HepG2 (cell line): ENCODE measurements around the gene TTLL11. TPM values are rescaled to one million over a fixed set of nuclear protein-coding genes. Genes with fewer than 3 reads are reported as not detected.

Experiments used
- ATAC-seq: fragments of 200-7000 bp; cut with Tn5 transposase; 3 replicates; pipeline ENCODE4 v1.9.1; 2020; ENCODE audit warnings: mild to moderate bottlenecking, moderate library complexity
- BruUV-seq: library from RNA; stranded (reverse); fragments of 400-500 nt; replicated peaks from 2 replicates; lab custom pipeline; 2021; lab: Mats Ljungman, UMichigan
- CTCF ChIA-PET: fragments of 300-600 bp; formaldehyde crosslinking; extraction: SDS; loops from one replicate; lab custom pipeline; 2021; ENCODE audit warnings: low total read pairs, inconsistent platforms, low intra/inter-chr PET ratio; lab: Yijun Ruan, JAX
- POLR2A ChIA-PET: fragments of 350-600 bp; sonication (Branson Sonifier 250); formaldehyde crosslinking; loops from one replicate; lab custom pipeline; 2020; ENCODE audit warnings: antibody characterized with exemption, inconsistent platforms; lab: Yijun Ruan, JAX
- DNase-seq: peaks from one replicate; pipeline ENCODE4 v3.0.0-alpha.2; 2015; ENCODE audit warnings: low spot score
- FAIRE-seq: peaks from 3 replicates; lab custom pipeline; 2011; peaks lifted over from hg19 to GRCh38; lab: Jason Lieb, UNC
- H2AFZ ChIP-seq: one replicate; pipeline ENCODE4 v1.6.1; 2011; ENCODE audit warnings: low read length, inconsistent platforms
- H3K27ac ChIP-seq: fragments of 300-600 bp; 3 replicates; pipeline ENCODE4 v1.8.0; 2011; ENCODE audit warnings: mixed run types, mild to moderate bottlenecking, mixed read lengths, low read length, inconsistent platforms; ENCODE audit not compliant: insufficient read depth; ENCODE audit errors: extremely low read length
- H3K27me3 ChIP-seq, 2 experiments: fragments of 200-600 bp in 1 of 2; 2 replicates in 1 of 2; 3 replicates in 1 of 2; pipeline versions ENCODE4 v1.6.0 to v1.8.0; 2011; ENCODE audit warnings: low read length in 2 of 2, mild to moderate bottlenecking in 2 of 2, moderate library complexity in 2 of 2, inconsistent platforms in 1 of 2; ENCODE audit not compliant: insufficient read depth in 2 of 2, control insufficient read depth in 1 of 2
- H3K36me3 ChIP-seq, 2 experiments: fragments of 200-600 bp in 1 of 2; replicated peaks in 1 of 2; 2 replicates in 1 of 2; 3 replicates in 1 of 2; pipeline versions ENCODE4 v1.5.1 to v1.8.0; 2011; ENCODE audit warnings: low read length in 2 of 2, inconsistent platforms in 1 of 2; ENCODE audit not compliant: insufficient read depth in 2 of 2, control insufficient read depth in 1 of 2
- H3K4me1 ChIP-seq: 2 replicates; pipeline ENCODE4 v1.5.1; 2012; ENCODE audit warnings: low read length, inconsistent platforms; ENCODE audit not compliant: insufficient read depth
- H3K4me2 ChIP-seq: 2 replicates; pipeline ENCODE4 v1.6.0; 2011; ENCODE audit warnings: low read depth, low read length, inconsistent platforms
- H3K4me3 ChIP-seq, 3 experiments: fragments of 200-600 bp in 1 of 3; sonication (generic), shearing (Covaris generic) in 1 of 3; replicated peaks in 1 of 3; 2 replicates each; pipeline ENCODE4 v1.5.1; 2011 to 2016; ENCODE audit warnings: low read length in 3 of 3, inconsistent platforms in 2 of 3, low read depth in 2 of 3, mild to moderate bottlenecking in 2 of 3, control low read depth in 1 of 3, mixed read lengths in 1 of 3; ENCODE audit not compliant: insufficient read depth in 1 of 3
- H3K79me2 ChIP-seq: one replicate; pipeline ENCODE4 v1.6.1; 2011; ENCODE audit warnings: low read length, inconsistent platforms; ENCODE audit not compliant: insufficient read depth
- H3K9ac ChIP-seq: 2 replicates; pipeline ENCODE4 v1.6.0; 2011; ENCODE audit warnings: mild to moderate bottlenecking, low read depth, low read length, inconsistent platforms; ENCODE audit not compliant: insufficient read depth
- H3K9me3 ChIP-seq: 2 replicates; pipeline ENCODE4 v1.5.1; 2012; ENCODE audit warnings: mild to moderate bottlenecking, low read length
- H4K20me1 ChIP-seq: 2 replicates; pipeline ENCODE4 v1.6.0; 2011; ENCODE audit warnings: inconsistent platforms, mild to moderate bottlenecking, low read length, moderate library complexity; ENCODE audit not compliant: insufficient read depth
- AHR ChIP-seq: IDR thresholded peaks from 2 replicates; pipeline ENCODE4 v1.6.1; 2018; ENCODE audit warnings: missing genetic modification reagents, missing compliant biosample characterization
- MEF2D ChIP-seq: sonication (generic); formaldehyde crosslinking; IDR thresholded peaks from 2 replicates; pipeline ENCODE4 v1.5.1; 2020; ENCODE audit warnings: mild to moderate bottlenecking, missing genetic modification reagents
- MTF2 ChIP-seq: sonication (generic); formaldehyde crosslinking; IDR thresholded peaks from 2 replicates; pipeline ENCODE4 v1.5.0; 2020; ENCODE audit warnings: missing genetic modification reagents, borderline replicate concordance
- ONECUT2 ChIP-seq: sonication (generic); formaldehyde crosslinking; IDR thresholded peaks from 2 replicates; pipeline ENCODE4 v1.4.0; 2020; ENCODE audit warnings: missing genetic modification reagents
- PRDM15 ChIP-seq: sonication (generic); formaldehyde crosslinking; IDR thresholded peaks from 2 replicates; pipeline ENCODE4 v1.4.0; 2020; ENCODE audit warnings: missing genetic modification reagents
- SP4 ChIP-seq: sonication (generic); formaldehyde crosslinking; IDR thresholded peaks from 2 replicates; pipeline ENCODE4 v1.8.1; 2023; ENCODE audit warnings: mild to moderate bottlenecking, missing genetic modification reagents
- ZMYM4 ChIP-seq: sonication (generic); formaldehyde crosslinking; IDR thresholded peaks from 2 replicates; pipeline ENCODE4 v1.8.1; 2023; ENCODE audit warnings: mild to moderate bottlenecking, missing genetic modification reagents
- ZNF550 ChIP-seq: sonication (generic); formaldehyde crosslinking; IDR thresholded peaks from 2 replicates; pipeline ENCODE4 v1.4.0; 2020; ENCODE audit warnings: mild to moderate bottlenecking, missing genetic modification reagents, borderline replicate concordance
- WGBS: methylation state at CpG from one replicate; pipeline ENCODE4 v1.1.6; 2017; ENCODE audit warnings: low lambda C conversion rate; 5-methylcytosine and 5-hydroxymethylcytosine counted together
- in situ Hi-C: cut with HindIII; loops from 2 replicates; pipeline ENCODE4 v1.10.0; 2017; ENCODE audit warnings: low pct_unique_long_range_greater_than_20kb; ENCODE audit not compliant: extremely low pct_ligation_motif_present
- intact Hi-C: fragments of 100-400 bp; cut with micrococcal nuclease; formaldehyde crosslinking; loops from one replicate; pipeline ENCODE4 v1.10.0; 2022; ENCODE audit not compliant: unreplicated experiment
- polyA plus RNA-seq, 8 experiments: library from polyadenylated mRNA; depleted of rRNA in 3 of 8; stranded (reverse) in 7 of 8; unstranded in 1 of 8; fragments of >200 nt; fragmentation: Illumina TruSeq in 4 of 8; extraction: Trizol in 4 of 8; gene quantifications; 2 replicates each; pipeline versions ENCODE4 v1.2.1 to v1.2.3, GENCODE V29; 2011 to 2016; ENCODE audit warnings: low read depth in 4 of 8, missing spikeins in 1 of 8, mixed read lengths in 1 of 8; ENCODE audit not compliant: insufficient read depth in 1 of 8
- total RNA-seq, 5 experiments: library from RNA; depleted of rRNA; stranded (reverse); fragments of >200 nt; fragmentation: Illumina TruSeq; extraction: Trizol; gene quantifications; 2 replicates each; pipeline ENCODE4 v1.2.3, GENCODE V29; 2016; ENCODE audit warnings: low read depth in 1 of 5
- TF ChIP-seq, protein P1 (sequence below): sonication (generic); formaldehyde crosslinking; IDR thresholded peaks from 2 replicates; pipeline ENCODE4 v1.4.0; 2020; ENCODE audit warnings: missing genetic modification reagents, borderline replicate concordance
- TF ChIP-seq, protein P2 (sequence below): sonication (generic); formaldehyde crosslinking; IDR thresholded peaks from 2 replicates; pipeline ENCODE4 v1.4.0; 2020; ENCODE audit warnings: low read depth, mild to moderate bottlenecking, missing genetic modification reagents

The TTLL11 gene
- total and polyA plus RNA-seq, 2 of the 13 experiments (the other 11 are each of a cell fraction or from before 2014, with no cell fraction given): 4.5 to 5.2 TPM

- Histone ChIP-seq H3K36me3 (no peaks in the 10 kb centered on the region), H3K9me3 (0 out of 2 replicates have a peak, but pooled peaks cover 6% of the 10 kb centered on the region), H3K27ac (no peak overlapping the region), H3K4me1 (peaks cover 20% of the 10 kb centered on the region), H4K20me1 (no peaks in the 10 kb centered on the region), H3K4me2 (no peak overlapping the region), H3K79me2 (no peaks in the 10 kb centered on the region), H3K9ac (no peak overlapping the region), H2AFZ (no peak overlapping the region), H3K4me3 (no peak overlapping the region), H3K27me3 (no peaks in the 10 kb centered on the region)
- CTCF ChIA-PET: no interaction called here
- DNase-seq (no peak), ATAC-seq (no peak), FAIRE-seq (no peak)
- intact Hi-C loops (no loop called here), in situ Hi-C loops (no loop called here)
- no TSS peak for BruUV-seq
- WGBS: 48% methylated on average over 2 of the region's 2 CpGs
- no peak for TF ChIP-seq MTF2 (CRISPR knock-in tag)
- TF ChIP-seq, protein P1, sequence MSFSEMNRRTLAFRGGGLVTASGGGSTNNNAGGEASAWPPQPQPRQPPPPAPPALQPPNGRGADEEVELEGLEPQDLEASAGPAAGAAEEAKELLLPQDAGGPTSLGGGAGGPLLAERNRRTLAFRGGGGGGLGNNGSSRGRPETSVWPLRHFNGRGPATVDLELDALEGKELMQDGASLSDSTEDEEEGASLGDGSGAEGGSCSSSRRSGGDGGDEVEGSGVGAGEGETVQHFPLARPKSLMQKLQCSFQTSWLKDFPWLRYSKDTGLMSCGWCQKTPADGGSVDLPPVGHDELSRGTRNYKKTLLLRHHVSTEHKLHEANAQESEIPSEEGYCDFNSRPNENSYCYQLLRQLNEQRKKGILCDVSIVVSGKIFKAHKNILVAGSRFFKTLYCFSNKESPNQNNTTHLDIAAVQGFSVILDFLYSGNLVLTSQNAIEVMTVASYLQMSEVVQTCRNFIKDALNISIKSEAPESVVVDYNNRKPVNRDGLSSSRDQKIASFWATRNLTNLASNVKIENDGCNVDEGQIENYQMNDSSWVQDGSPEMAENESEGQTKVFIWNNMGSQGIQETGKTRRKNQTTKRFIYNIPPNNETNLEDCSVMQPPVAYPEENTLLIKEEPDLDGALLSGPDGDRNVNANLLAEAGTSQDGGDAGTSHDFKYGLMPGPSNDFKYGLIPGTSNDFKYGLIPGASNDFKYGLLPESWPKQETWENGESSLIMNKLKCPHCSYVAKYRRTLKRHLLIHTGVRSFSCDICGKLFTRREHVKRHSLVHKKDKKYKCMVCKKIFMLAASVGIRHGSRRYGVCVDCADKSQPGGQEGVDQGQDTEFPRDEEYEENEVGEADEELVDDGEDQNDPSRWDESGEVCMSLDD (CRISPR knock-in tag): no peak
- TF ChIP-seq SP4 (CRISPR knock-in tag): no peak
- no peak for TF ChIP-seq ONECUT2 (CRISPR knock-in tag)
- TF ChIP-seq ZNF550: no peak
- TF ChIP-seq PRDM15 (CRISPR knock-in tag): no peak
- TF ChIP-seq MEF2D (CRISPR knock-in tag): no peak
- TF ChIP-seq ZMYM4: no peak
- TF ChIP-seq, protein P2, sequence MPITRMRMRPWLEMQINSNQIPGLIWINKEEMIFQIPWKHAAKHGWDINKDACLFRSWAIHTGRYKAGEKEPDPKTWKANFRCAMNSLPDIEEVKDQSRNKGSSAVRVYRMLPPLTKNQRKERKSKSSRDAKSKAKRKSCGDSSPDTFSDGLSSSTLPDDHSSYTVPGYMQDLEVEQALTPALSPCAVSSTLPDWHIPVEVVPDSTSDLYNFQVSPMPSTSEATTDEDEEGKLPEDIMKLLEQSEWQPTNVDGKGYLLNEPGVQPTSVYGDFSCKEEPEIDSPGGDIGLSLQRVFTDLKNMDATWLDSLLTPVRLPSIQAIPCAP (CRISPR knock-in tag): no peak
- no peak for TF ChIP-seq AHR (CRISPR knock-in tag)
- POLR2A ChIA-PET: no interaction called here
These were observed 248.5 kb downstream of the TTLL11 start for GRCh38 chr9:121844562-121844961.
